ENCODE measurements around the gene ZMYND8.
"Not testable (repeated sequence)": the region's sequence is repeated elsewhere in the genome, so short reads cannot be mapped to it uniquely, and the experiment has no call there.

ZMYND8 gene

GRCh38 chr20:47373206-47373733 lies 16.8 kb upstream of the ZMYND8 start:
- DNase-seq (ENCODE audit: low spot score) (no peak), FAIRE-seq (no peak)

GRCh38 chr20:47370850-47371782 lies 14.6 kb upstream of the ZMYND8 start:
- DNase-seq (ENCODE audit: low spot score) (no peak), FAIRE-seq (no peak)

- FAIRE-seq (no peak), DNase-seq (ENCODE audit: low spot score) (no peak)
These were observed 13.7 kb upstream of the ZMYND8 start for GRCh38 chr20:47370214-47370613.

GRCh38 chr20:47368301-47368700 lies 11.8 kb upstream of the ZMYND8 start:
- no peak for FAIRE-seq

GRCh38 chr20:47366301-47366700 lies 9.8 kb upstream of the ZMYND8 start:
- DNase-seq (ENCODE audit: low spot score); FAIRE-seq: not testable (repeated sequence)

More at GRCh38 chr20:47368301-47368700, 11.8 kb upstream of the ZMYND8 start:
- no peak for DNase-seq (ENCODE audit: low spot score)

GRCh38 chr20:47365023-47365764 lies 8.7 kb upstream of the ZMYND8 start:
- FAIRE-seq (no peak), DNase-seq (ENCODE audit: low spot score) (no peak)

GRCh38 chr20:47362361-47363219 lies 6.1 kb upstream of the ZMYND8 start:
- FAIRE-seq = no peak
- no peak for DNase-seq (ENCODE audit: low spot score)

- DNase-seq (ENCODE audit: low spot score) = no peak
- no peak for FAIRE-seq
These were observed 4.8 kb upstream of the ZMYND8 start for GRCh38 chr20:47361057-47361915.

GRCh38 chr20:47360297-47361056 lies 4.0 kb upstream of the ZMYND8 start:
- FAIRE-seq (no peak), DNase-seq (ENCODE audit: low spot score) (peak; percentile 86)

GRCh38 chr20:47359530-47360296 lies 3.2 kb upstream of the ZMYND8 start:
- FAIRE-seq = no peak
- no peak for DNase-seq (ENCODE audit: low spot score)

GRCh38 chr20:47358672-47359529 lies 2.4 kb upstream of the ZMYND8 start:
- peak; percentile 78 for DNase-seq (ENCODE audit: low spot score)
- FAIRE-seq = no peak

GRCh38 chr20:47358039-47358671 lies 1.7 kb upstream of the ZMYND8 start:
- no peak for DNase-seq (ENCODE audit: low spot score)
- FAIRE-seq = no peak

GRCh38 chr20:47357296-47358038 lies 968 bp upstream of the ZMYND8 start:
- FAIRE-seq (no peak), DNase-seq (ENCODE audit: low spot score) (peak; percentile 57)

- DNase-seq (ENCODE audit: low spot score) = no peak
- no peak for FAIRE-seq
These were observed 326 bp downstream of the ZMYND8 start for GRCh38 chr20:47356220-47356525.

- FAIRE-seq = no peak
- no peak for DNase-seq (ENCODE audit: low spot score)
These were observed 845 bp downstream of the ZMYND8 start for GRCh38 chr20:47355489-47356219.
